Esophagus muscularis mucosa (tissue), 3 donors: Measurements from ENCODE around the gene B9D1.

Experiments used
- POLR2A ChIP-seq: fragments of 450-650 bp; IDR thresholded peaks from one replicate; pipeline ENCODE4 v1.6.1; 2017; ENCODE audit warnings: antibody characterized with exemption, moderate library complexity, mild to moderate bottlenecking, low read depth
- TF ChIP-seq, protein P1 (sequence below), 3 experiments: fragments of 200-600 bp in 2 of 3; fragments of 450-650 bp in 1 of 3; sonication (generic) in 2 of 3; IDR thresholded peaks; one replicate each; pipeline ENCODE4 v1.5.1; 2017 to 2019; ENCODE audit warnings: antibody characterized with exemption in 3 of 3, mild to moderate bottlenecking in 2 of 3, moderate library complexity in 1 of 3

DNA sequence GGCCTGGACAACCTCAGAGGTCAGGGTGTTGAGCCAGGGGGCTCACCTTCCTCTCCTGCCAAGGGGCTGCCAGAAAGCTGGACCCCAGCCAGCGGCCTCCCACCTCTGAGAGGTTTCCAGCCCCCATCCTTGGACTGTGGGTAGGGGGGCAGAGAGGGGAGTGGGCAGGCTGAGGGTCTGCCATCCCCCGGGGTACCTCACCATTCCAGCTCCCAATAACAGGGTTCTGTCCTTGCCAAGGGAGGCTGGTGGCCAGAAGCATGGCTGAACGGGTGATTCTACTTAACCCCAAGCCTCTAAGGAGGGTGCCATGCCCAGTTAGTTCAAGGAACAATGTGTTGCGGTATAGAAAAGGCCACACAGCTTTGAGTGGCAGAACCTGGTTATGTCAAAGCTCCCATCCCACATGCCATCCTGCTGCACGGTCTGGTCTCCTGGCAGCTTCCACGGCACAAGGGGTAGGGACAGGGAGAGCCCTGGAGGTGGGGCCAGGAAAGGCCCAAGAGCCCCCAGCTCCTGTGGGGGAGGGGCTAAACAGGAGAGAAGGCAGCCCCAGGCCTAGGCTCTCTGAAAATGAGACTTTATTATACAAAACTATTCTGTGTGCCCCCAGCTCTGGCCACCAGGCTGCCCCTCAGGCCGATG is 19.8 kb downstream of the B9D1 start:
- TF ChIP-seq POLR2A = no peak
- TF ChIP-seq, protein P1, sequence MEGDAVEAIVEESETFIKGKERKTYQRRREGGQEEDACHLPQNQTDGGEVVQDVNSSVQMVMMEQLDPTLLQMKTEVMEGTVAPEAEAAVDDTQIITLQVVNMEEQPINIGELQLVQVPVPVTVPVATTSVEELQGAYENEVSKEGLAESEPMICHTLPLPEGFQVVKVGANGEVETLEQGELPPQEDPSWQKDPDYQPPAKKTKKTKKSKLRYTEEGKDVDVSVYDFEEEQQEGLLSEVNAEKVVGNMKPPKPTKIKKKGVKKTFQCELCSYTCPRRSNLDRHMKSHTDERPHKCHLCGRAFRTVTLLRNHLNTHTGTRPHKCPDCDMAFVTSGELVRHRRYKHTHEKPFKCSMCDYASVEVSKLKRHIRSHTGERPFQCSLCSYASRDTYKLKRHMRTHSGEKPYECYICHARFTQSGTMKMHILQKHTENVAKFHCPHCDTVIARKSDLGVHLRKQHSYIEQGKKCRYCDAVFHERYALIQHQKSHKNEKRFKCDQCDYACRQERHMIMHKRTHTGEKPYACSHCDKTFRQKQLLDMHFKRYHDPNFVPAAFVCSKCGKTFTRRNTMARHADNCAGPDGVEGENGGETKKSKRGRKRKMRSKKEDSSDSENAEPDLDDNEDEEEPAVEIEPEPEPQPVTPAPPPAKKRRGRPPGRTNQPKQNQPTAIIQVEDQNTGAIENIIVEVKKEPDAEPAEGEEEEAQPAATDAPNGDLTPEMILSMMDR (IDR thresholded peaks at IDR 0.05) = no peak
